OCI-LY1 (cell line): ENCODE results near the gene FBXW8.

Experiments used
- H2AFZ ChIP-seq: fragments of 200-600 bp; sonication (generic), shearing (Covaris generic); 2 replicates; pipeline ENCODE4 v1.6.0; 2014; ENCODE audit warnings: antibody characterized with exemption, mild to moderate bottlenecking, low read length
- H3F3A ChIP-seq: fragments of 200-600 bp; sonication (generic), shearing (Covaris generic); 2 replicates; pipeline ENCODE4 v1.6.0; 2014; ENCODE audit warnings: mild to moderate bottlenecking, antibody characterized with exemption, low read length, moderate library complexity; ENCODE audit not compliant: insufficient read depth
- H3K27ac ChIP-seq: fragments of 200-600 bp; sonication (generic); 2 replicates; pipeline ENCODE4 v1.5.1; 2014; ENCODE audit warnings: low read length, mixed run types, mild to moderate bottlenecking, low read depth; ENCODE audit not compliant: poor library complexity, severe bottlenecking
- H3K27me3 ChIP-seq: fragments of 200-600 bp; sonication (generic); 2 replicates; pipeline ENCODE4 v1.6.0; 2014; ENCODE audit warnings: antibody characterized with exemption, mild to moderate bottlenecking, low read length, moderate library complexity; ENCODE audit not compliant: insufficient read depth
- H3K36me3 ChIP-seq: fragments of 200-600 bp; sonication (generic); 2 replicates; pipeline ENCODE4 v1.6.1; 2014; ENCODE audit warnings: mild to moderate bottlenecking, antibody characterized with exemption, low read length, moderate library complexity, mixed read lengths; ENCODE audit not compliant: insufficient read depth
- H3K4me1 ChIP-seq: fragments of 200-600 bp; sonication (generic); 2 replicates; pipeline ENCODE4 v1.5.1; 2014; ENCODE audit warnings: mild to moderate bottlenecking, low read length, moderate library complexity; ENCODE audit not compliant: insufficient read depth, severe bottlenecking
- H3K4me2 ChIP-seq: fragments of 200-600 bp; sonication (generic), shearing (Covaris generic); 2 replicates; pipeline ENCODE4 v1.6.1; 2014; ENCODE audit warnings: low read length
- H3K4me3 ChIP-seq: fragments of 200-600 bp; sonication (generic); 2 replicates; pipeline ENCODE4 v1.5.1; 2014; ENCODE audit warnings: low read length, low read depth, mild to moderate bottlenecking, mixed read lengths; ENCODE audit not compliant: poor library complexity, severe bottlenecking
- H3K79me2 ChIP-seq: fragments of 200-600 bp; shearing (Covaris generic); 2 replicates; pipeline ENCODE4 v1.6.1; 2016; ENCODE audit warnings: mixed run types, low read length, mixed read lengths; ENCODE audit not compliant: insufficient read depth
- H3K9ac ChIP-seq: fragments of 200-600 bp; sonication (generic), shearing (Covaris generic); 2 replicates; pipeline ENCODE4 v1.6.1; 2014; ENCODE audit warnings: mild to moderate bottlenecking, low read length, mixed read lengths
- H3K9me2 ChIP-seq: fragments of 200-600 bp; sonication (generic), shearing (Covaris generic); 2 replicates; pipeline ENCODE4 v1.6.1; 2014; ENCODE audit warnings: low read depth, mild to moderate bottlenecking, low read length, mixed read lengths
- H3K9me3 ChIP-seq: fragments of 200-600 bp; shearing (Covaris generic); 2 replicates; pipeline ENCODE4 v1.6.1; 2014; ENCODE audit warnings: low read length, mixed read lengths
- H4K20me1 ChIP-seq: fragments of 200-600 bp; sonication (generic), shearing (Covaris generic); 2 replicates; pipeline ENCODE4 v1.6.0; 2016; ENCODE audit warnings: mild to moderate bottlenecking, low read length; ENCODE audit not compliant: insufficient read depth
- EZH2 ChIP-seq: fragments of 200-600 bp; sonication (generic), shearing (Covaris generic); IDR thresholded peaks from 2 replicates; pipeline ENCODE4 v1.8.0; 2017; ENCODE audit warnings: borderline replicate concordance, mixed run types, mild to moderate bottlenecking, antibody characterized with exemption, low read length, moderate library complexity, mixed read lengths
- TF ChIP-seq, protein P1 (sequence below): fragments of 200-600 bp; sonication (generic), shearing (Covaris generic); IDR thresholded peaks from 2 replicates; pipeline ENCODE4 v1.5.1; 2017; ENCODE audit warnings: mild to moderate bottlenecking, antibody characterized with exemption, low read length, moderate library complexity, mixed read lengths

The FBXW8 gene

DNA sequence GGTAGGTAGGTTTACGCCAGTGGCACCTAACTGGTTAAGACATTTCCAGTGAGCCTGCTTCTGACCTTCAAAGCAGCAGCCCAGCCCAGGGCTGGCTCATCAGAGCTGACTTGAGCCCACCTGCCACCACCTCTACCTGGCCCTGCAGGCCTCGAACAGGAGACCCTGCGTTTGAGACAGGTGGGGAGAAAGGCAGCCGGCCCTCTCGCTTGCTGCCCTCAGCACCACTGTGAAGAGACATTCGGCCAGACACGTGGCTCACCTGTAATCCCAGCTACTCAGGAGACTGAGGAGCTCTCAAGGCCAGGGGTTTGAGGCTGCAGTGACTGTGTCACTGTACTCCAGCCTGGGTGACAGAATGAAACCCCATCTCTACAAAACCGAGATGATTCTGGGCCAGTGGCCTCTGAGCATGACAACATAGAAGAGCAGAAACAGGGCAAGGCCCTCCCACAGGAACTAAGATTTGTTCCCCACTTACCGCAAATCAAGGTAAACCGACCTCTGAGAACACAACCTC, 114.3 kb downstream of the FBXW8 start:
- Histone ChIP-seq H3K4me2 (no peak overlapping the region), H3K9me3 (no peaks in the 10 kb centered on the region), H3K4me1 (no peaks in the 10 kb centered on the region), H3K9ac (no peak overlapping the region), H3K27ac (no peak overlapping the region), H3K9me2 (no peaks in the 10 kb centered on the region), H3K79me2 (no peaks in the 10 kb centered on the region), H3K4me3 (no peak overlapping the region), H3F3A (no peaks in the 10 kb centered on the region), H4K20me1 (no peaks in the 10 kb centered on the region), H3K27me3 (no peaks in the 10 kb centered on the region), H3K36me3 (peaks cover 45% of the 10 kb centered on the region; the same call in 1 of the 2 replicates), H2AFZ (no peak overlapping the region)
- no peak for TF ChIP-seq EZH2
- TF ChIP-seq, protein P1, sequence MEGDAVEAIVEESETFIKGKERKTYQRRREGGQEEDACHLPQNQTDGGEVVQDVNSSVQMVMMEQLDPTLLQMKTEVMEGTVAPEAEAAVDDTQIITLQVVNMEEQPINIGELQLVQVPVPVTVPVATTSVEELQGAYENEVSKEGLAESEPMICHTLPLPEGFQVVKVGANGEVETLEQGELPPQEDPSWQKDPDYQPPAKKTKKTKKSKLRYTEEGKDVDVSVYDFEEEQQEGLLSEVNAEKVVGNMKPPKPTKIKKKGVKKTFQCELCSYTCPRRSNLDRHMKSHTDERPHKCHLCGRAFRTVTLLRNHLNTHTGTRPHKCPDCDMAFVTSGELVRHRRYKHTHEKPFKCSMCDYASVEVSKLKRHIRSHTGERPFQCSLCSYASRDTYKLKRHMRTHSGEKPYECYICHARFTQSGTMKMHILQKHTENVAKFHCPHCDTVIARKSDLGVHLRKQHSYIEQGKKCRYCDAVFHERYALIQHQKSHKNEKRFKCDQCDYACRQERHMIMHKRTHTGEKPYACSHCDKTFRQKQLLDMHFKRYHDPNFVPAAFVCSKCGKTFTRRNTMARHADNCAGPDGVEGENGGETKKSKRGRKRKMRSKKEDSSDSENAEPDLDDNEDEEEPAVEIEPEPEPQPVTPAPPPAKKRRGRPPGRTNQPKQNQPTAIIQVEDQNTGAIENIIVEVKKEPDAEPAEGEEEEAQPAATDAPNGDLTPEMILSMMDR: no peak

DNA sequence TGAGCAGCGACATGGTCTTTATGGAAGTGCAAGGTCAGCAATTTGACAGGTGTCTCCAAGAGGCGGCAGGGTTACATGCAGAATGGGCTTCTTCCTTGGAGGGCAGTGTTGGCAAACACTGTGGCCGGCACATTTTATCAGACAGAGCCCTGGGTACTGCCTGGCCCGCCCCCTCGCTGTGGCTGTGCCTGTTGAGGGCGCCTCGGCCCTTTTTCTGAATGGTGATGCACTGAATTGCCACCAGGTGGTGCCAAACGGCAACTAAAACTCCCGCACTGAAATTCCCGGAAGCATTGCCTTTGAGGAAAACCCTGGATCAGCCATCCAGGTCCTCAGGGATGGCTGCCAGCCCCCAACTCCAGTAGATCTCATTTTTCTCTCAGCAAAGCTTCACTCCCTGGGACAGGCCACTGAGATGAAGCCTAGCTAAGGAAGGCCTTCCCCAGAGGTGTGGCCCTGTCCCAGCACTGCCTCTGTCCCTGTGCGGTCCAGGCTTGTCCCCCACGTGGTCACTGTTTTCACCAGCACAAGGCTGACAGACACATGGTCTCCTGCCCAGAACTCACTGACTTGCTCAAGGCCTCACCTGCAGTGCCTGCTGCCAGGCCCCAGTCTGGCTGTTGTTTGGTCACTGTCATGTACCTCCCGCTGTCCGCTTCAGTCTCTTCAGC, 114.9 kb downstream of the FBXW8 start:
- TF ChIP-seq, protein P1: peak; percentile 97
- no peak for TF ChIP-seq EZH2
- Histone ChIP-seq H3K4me1 (no peaks in the 10 kb centered on the region), H3F3A (no peaks in the 10 kb centered on the region), H3K4me2 (no peak overlapping the region), H3K9me3 (no peaks in the 10 kb centered on the region), H3K27ac (no peak overlapping the region), H3K9me2 (no peaks in the 10 kb centered on the region), H4K20me1 (no peaks in the 10 kb centered on the region), H2AFZ (no peak overlapping the region), H3K36me3 (peaks cover 45% of the 10 kb centered on the region; the same call in 1 of the 2 replicates), H3K9ac (no peak overlapping the region), H3K27me3 (no peaks in the 10 kb centered on the region), H3K4me3 (no peak overlapping the region), H3K79me2 (no peaks in the 10 kb centered on the region)

DNA sequence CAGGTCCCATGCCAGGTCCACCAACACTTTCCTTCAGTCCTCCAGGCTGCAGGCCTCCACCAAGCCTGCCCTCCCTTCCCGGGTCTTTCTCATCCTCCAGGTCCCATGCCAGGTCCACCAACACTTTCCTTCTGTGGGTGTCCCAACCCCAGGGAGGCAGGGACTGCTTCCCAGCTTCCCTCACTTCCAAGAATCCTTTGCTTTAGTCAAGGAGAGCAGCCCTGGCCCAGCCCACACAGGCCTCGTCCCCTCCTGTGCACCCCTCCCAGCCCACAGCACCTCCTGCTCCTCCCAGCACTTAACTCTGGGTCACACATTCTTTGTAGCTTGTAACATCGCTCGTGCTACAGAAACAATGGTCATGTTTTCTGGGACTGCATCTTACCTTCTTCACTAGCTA, 115.6 kb downstream of the FBXW8 start:
- Histone ChIP-seq H3K4me3 (no peak overlapping the region), H3K9me2 (no peaks in the 10 kb centered on the region), H2AFZ (no peak overlapping the region), H3K9me3 (no peaks in the 10 kb centered on the region), H3K27me3 (no peaks in the 10 kb centered on the region), H3K9ac (no peak overlapping the region), H3F3A (no peaks in the 10 kb centered on the region), H3K4me2 (no peak overlapping the region), H3K36me3 (peaks cover 45% of the 10 kb centered on the region), H3K27ac (no peak overlapping the region), H3K79me2 (no peaks in the 10 kb centered on the region), H3K4me1 (no peaks in the 10 kb centered on the region), H4K20me1 (no peaks in the 10 kb centered on the region)
- TF ChIP-seq, protein P1: no peak
- no peak for TF ChIP-seq EZH2
